ENCODE data around the gene OR7D2. TPM values are rescaled to one million over a fixed set of nuclear protein-coding genes. Genes with fewer than 3 reads are reported as not detected.
A peak's percentile ranks its signal among the peaks of the same experiment; 100 is the strongest.

OR7D2 gene
- 1 to 10 TPM in 1 of 8 experiments, under 1 TPM in 5, not detected in 2; 0.04 to 1.9 (median 0.27) TPM for total RNA-seq

- H3K27ac ChIP-seq, result no peak within 1 kb of the TSS
- in situ Hi-C loops (cut with MboI; ENCODE audit: low pct_unique_long_range_greater_than_20kb in 2 of 9, low sequenced_read_pairs in 9 of 9, unreplicated experiment in 9 of 9), result no loop called here
- 10 to 61% (median 43%) methylated on average over 1 to 3 of the region's 4 CpGs; no CpG with 5 or more reads in 2 of the 10 experiments for WGBS, 10 experiments
- no peak within 1 kb of the TSS for H3K4me3 ChIP-seq
- peak in 2 of 8 experiments; percentile 21 to 25 for ATAC-seq (replicated peaks in 6 of 8)
- H3K4me1 ChIP-seq (replicated peaks in 1 of 2), result no peaks in the 10 kb centered on the region
Measured at GRCh38 chr19:9178901-9179300, at the start of gene OR7D2. Gene OR7D2 (plus strand): TSS chr19:9178979. CDS start chr19:9185782, 6,803 bp downstream.

GRCh38 chr19:9130965-9131364 lies 47.8 kb upstream of the OR7D2 start:
- WGBS, 10 experiments, result 0 to 83% (median 37%) methylated on average over 1 of the region's 1 CpG; no CpG with 5 or more reads in 6 of the 10 experiments
- no peaks in the 10 kb centered on the region for H3K4me1 ChIP-seq (replicated peaks in 1 of 2)
- no peak overlapping the region for H3K4me3 ChIP-seq
- H3K27ac ChIP-seq, result no peak overlapping the region
- in situ Hi-C loops (cut with MboI; ENCODE audit: low pct_unique_long_range_greater_than_20kb in 2 of 9, low sequenced_read_pairs in 9 of 9, unreplicated experiment in 9 of 9), result loop anchor here in 2 of 9 experiments (25.0 kb wide), 2 partner anchors 306 to 681 kb away; partner anchors contain the start of genes FBXL12 (in 1 of the 2) and ZNF266 (in 1 of the 2)
- no peak for ATAC-seq (replicated peaks in 6 of 8)

GRCh38 chr19:9132422-9132821 lies 46.4 kb upstream of the OR7D2 start:
- no peaks in the 10 kb centered on the region for H3K4me1 ChIP-seq (replicated peaks in 1 of 2)
- no peak for ATAC-seq (replicated peaks in 6 of 8)
- in situ Hi-C loops (cut with MboI; ENCODE audit: low pct_unique_long_range_greater_than_20kb in 2 of 9, low sequenced_read_pairs in 9 of 9, unreplicated experiment in 9 of 9), result loop anchor here in 2 of 9 experiments (25.0 kb wide), 2 partner anchors 305 to 680 kb away; partner anchors contain the start of genes FBXL12 (in 1 of the 2) and ZNF266 (in 1 of the 2)
- WGBS, 10 experiments, result 42 to 69% (median 57%) methylated on average over 2 to 3 of the region's 5 CpGs; no CpG with 5 or more reads in 6 of the 10 experiments
- H3K4me3 ChIP-seq, result no peak overlapping the region
- no peak overlapping the region for H3K27ac ChIP-seq

DNA sequence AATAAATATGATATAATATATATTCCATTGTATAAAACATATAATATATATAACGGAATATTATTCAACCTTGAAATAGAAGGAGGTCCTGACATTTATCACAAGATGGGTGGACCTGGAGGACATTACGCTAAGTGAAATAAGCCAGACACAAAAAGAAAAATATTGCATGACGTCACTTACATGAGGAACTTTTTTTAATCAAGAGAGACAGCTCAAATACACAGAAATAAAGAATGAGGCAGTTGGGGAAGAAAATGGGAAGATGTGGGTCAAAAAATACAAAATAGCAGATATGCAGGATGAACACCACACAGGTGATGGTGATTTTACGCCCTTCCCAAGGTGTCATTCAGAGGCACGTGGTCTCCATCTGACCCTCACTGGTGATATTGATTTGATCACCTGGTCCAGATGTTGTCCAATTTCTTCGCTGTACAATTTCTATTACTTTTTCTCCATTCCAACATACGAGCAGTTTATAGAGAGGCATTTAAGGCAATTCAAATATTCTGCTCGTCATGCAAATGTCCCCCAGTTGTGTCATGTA lies 39.1 kb upstream of the OR7D2 start:
- peak overlapping the region; percentile 78 to 96 (median 87) for H3K4me3 ChIP-seq
- WGBS, 10 experiments, result 8 to 83% (median 41%) methylated on average over 2 to 8 of the region's 8 CpGs
- ATAC-seq (replicated peaks in 6 of 8), result peak; percentile 4 to 34 (median 12)
- H3K27ac ChIP-seq, result peak overlapping the region; percentile 85 to 90
- H3K4me1 ChIP-seq (replicated peaks in 1 of 2), result peaks cover 0 to 4% of the 10 kb centered on the region in 2 donors
- in situ Hi-C loops (cut with MboI; ENCODE audit: low pct_unique_long_range_greater_than_20kb in 2 of 9, low sequenced_read_pairs in 9 of 9, unreplicated experiment in 9 of 9), result loop anchor here in 2 of 9 experiments (25.0 kb wide), 2 partner anchors 298 to 673 kb away; partner anchors contain the start of genes FBXL12 (in 1 of the 2) and ZNF266 (in 1 of the 2)

DNA sequence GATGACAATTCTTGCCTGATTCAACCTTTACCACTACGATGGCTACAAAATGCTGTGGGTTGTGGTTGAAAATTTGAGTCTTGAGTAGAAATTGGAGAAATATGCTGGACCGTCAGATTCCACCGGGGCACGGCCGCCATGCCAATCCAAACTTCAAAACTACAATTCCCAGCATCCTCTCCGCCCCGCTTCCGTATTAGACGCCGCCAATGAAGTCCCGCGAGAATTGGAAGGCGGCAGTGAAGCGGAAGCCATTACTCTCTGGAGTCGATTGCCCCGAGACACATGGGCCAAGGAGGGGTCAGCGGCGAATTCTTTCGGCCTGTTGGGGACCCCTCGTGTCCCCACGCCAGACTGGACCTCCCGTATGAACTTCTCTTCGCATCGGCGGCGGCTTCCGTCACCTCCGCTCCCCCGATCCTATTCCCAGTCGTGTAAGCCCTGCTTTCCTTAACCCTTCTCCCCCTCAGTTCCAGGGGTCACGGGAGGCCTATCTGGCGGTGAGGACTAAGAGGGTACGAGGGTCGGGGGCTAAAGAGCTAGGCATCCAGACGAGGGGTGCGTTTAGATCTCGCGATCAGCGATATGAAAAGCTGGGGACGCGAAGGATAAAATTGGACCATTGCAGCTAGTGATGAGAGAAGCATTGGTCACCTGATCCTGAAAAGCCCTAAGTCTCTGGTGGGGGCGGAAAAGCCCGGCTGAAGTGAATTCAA lies 38.5 kb upstream of the OR7D2 start, which contains the start of gene ZNF317:
TSS of gene ZNF317 (plus strand) at position 239 of the 716 bp plus-strand sequence. CDS start 15,620 bp downstream, outside the sequence.
- in situ Hi-C loops (cut with MboI; ENCODE audit: low pct_unique_long_range_greater_than_20kb in 2 of 9, low sequenced_read_pairs in 9 of 9, unreplicated experiment in 9 of 9), result loop anchor here in 2 of 9 experiments (25.0 kb wide), 2 partner anchors 297 to 672 kb away; partner anchors contain the start of genes FBXL12 (in 1 of the 2) and ZNF266 (in 1 of the 2)
- whole genome bisulfite sequencing, 10 experiments, result 0 to 3% (median 0%) methylated on average over 1 to 20 of the region's 43 CpGs; no CpG with 5 or more reads in 1 of the 10 experiments
- peaks cover 0 to 4% of the 10 kb centered on the region in 2 donors for H3K4me1 ChIP-seq (replicated peaks in 1 of 2)
- peak within 1 kb of the TSS; percentile 85 to 90 for H3K27ac ChIP-seq
- H3K4me3 ChIP-seq, result peak within 1 kb of the TSS; percentile 78 to 96 (median 87)
- peak; percentile 94 to 99 (median 98) for ATAC-seq (replicated peaks in 6 of 8)

DNA sequence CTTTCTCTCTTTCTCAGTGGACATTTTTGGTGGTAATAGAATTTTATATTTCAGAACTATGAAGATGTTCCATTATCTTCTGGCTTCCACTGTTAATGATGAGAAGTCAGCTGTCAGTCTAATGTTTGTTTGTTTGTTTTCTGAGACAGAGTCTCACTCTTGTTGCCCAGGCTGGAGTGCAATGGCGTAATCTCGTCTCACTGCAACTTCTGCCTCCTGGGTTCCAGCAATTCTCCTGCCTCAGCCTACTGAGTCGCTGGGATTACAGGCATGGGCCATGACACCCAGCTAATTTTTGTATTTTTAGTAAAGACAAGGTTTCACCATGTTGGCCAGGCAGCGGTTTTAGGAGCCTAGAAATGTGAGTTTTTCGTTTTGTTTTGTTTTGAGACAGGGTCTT lies 33.9 kb upstream of the OR7D2 start:
- in situ Hi-C loops (cut with MboI; ENCODE audit: low pct_unique_long_range_greater_than_20kb in 2 of 9, low sequenced_read_pairs in 9 of 9, unreplicated experiment in 9 of 9), result loop anchor here in 2 of 9 experiments (25.0 kb wide), 2 partner anchors 292 to 667 kb away; partner anchors contain the start of genes FBXL12 (in 1 of the 2) and ZNF266 (in 1 of the 2)
- H3K4me1 ChIP-seq (replicated peaks in 1 of 2), result peaks cover 0 to 4% of the 10 kb centered on the region in 2 donors
- ATAC-seq (replicated peaks in 6 of 8), result no peak
- 17 to 100% (median 97%) methylated on average over 1 to 5 of the region's 5 CpGs; no CpG with 5 or more reads in 2 of the 10 experiments for WGBS, 10 experiments
- H3K27ac ChIP-seq, result no peak overlapping the region
- H3K4me3 ChIP-seq, result no peak overlapping the region

DNA sequence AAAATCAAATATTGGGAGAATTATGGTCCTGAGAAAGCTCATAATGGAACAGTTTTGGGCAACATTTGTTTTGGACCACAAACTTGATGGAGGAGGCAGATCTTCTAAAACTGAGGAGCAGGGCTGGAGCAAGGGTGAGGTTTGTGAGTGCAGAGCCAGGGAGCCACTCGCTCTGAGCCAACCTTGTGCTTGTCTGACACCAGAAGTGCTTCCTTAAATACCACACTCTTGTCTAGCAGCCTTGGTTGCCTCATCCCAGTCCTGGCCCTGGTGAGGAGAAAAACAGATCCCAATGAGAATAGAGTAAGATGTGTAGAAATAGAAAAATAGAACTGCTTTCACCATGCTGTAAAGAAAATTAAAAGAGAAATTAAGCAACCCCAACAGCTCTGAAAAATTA lies 31.9 kb upstream of the OR7D2 start:
- in situ Hi-C loops (cut with MboI; ENCODE audit: low pct_unique_long_range_greater_than_20kb in 2 of 9, low sequenced_read_pairs in 9 of 9, unreplicated experiment in 9 of 9), result loop anchor here in 2 of 9 experiments (25.0 kb wide), 2 partner anchors 290 to 665 kb away; partner anchors contain the start of genes FBXL12 (in 1 of the 2) and ZNF266 (in 1 of the 2)
- H3K27ac ChIP-seq, result no peak overlapping the region
- H3K4me1 ChIP-seq (replicated peaks in 1 of 2), result no peaks in the 10 kb centered on the region
- 80 to 100% methylated on average over 1 of the region's 1 CpG; no CpG with 5 or more reads in 8 of the 10 experiments for WGBS, 10 experiments
- H3K4me3 ChIP-seq, result no peak overlapping the region
- ATAC-seq (replicated peaks in 6 of 8), result no peak

DNA sequence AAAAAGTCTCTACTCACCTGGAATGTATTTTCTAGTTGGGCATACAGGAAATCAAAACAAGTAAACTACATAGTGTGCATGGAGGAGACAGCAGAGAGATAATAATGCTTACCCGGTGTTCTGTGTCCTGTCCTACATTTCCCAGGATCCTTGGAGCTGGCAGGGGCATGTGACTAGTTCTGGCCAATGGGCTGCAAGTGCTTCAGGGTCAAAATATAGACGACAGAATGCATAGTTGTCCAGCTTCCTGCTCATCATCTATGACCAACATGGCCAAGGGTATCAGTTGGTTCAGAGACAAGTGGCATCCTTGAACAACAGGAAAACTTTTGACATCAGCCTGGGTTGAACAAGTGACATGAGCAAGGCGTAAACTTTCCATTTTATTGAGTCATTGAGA lies 30.1 kb upstream of the OR7D2 start:
- in situ Hi-C loops (cut with MboI; ENCODE audit: low pct_unique_long_range_greater_than_20kb in 2 of 9, low sequenced_read_pairs in 9 of 9, unreplicated experiment in 9 of 9), result loop anchor here in 2 of 9 experiments (25.0 kb wide), 2 partner anchors 289 to 664 kb away; partner anchors contain the start of genes FBXL12 (in 1 of the 2) and ZNF266 (in 1 of the 2)
- Histone ChIP-seq H3K27ac (no peak overlapping the region), H3K4me1 (replicated peaks in 1 of 2) (no peaks in the 10 kb centered on the region), H3K4me3 (no peak overlapping the region)
- WGBS, 10 experiments, result 90 to 100% (median 100%) methylated on average over 1 to 3 of the region's 3 CpGs; no CpG with 5 or more reads in 1 of the 10 experiments
- no peak for ATAC-seq (replicated peaks in 6 of 8)

GRCh38 chr19:9149997-9150396 lies 28.8 kb upstream of the OR7D2 start:
- no peak overlapping the region for H3K4me3 ChIP-seq
- in situ Hi-C loops (cut with MboI; ENCODE audit: low pct_unique_long_range_greater_than_20kb in 2 of 9, low sequenced_read_pairs in 9 of 9, unreplicated experiment in 9 of 9), result loop anchor here in 2 of 9 experiments (25.0 kb wide), 2 partner anchors 287 to 662 kb away; partner anchors contain the start of genes FBXL12 (in 1 of the 2) and ZNF266 (in 1 of the 2)
- H3K4me1 ChIP-seq (replicated peaks in 1 of 2), result no peaks in the 10 kb centered on the region
- 50 to 100% (median 100%) methylated on average over 1 to 4 of the region's 4 CpGs; no CpG with 5 or more reads in 2 of the 10 experiments for WGBS, 10 experiments
- no peak for ATAC-seq (replicated peaks in 6 of 8)
- H3K27ac ChIP-seq, result no peak overlapping the region

DNA sequence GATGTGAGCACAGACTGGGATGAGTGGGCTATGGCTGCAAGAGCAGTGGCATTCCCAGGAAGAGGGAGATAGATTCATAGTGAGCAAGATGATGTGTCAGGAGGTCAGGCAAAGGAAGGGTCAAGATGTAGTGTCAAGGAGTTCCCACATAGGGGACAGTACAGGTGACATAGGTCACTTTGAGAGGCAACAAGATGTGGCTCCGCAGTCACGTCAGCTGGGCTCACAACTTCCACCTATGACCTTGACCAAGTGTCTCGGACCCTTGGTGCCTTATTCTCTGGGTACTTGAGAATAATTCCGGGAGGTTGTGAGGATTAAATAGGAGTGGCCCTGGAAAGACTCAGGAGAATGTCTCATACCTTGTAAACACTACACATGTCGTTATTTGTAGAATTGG lies 28.1 kb upstream of the OR7D2 start:
- WGBS, 10 experiments, result 90 to 100% (median 98%) methylated on average over 1 to 5 of the region's 5 CpGs; no CpG with 5 or more reads in 2 of the 10 experiments
- no peaks in the 10 kb centered on the region for H3K4me1 ChIP-seq (replicated peaks in 1 of 2)
- no peak overlapping the region for H3K27ac ChIP-seq
- ATAC-seq (replicated peaks in 6 of 8), result no peak
- in situ Hi-C loops (cut with MboI; ENCODE audit: low pct_unique_long_range_greater_than_20kb in 2 of 9, low sequenced_read_pairs in 9 of 9, unreplicated experiment in 9 of 9), result no loop called here
- no peak overlapping the region for H3K4me3 ChIP-seq

- in situ Hi-C loops (cut with MboI; ENCODE audit: low pct_unique_long_range_greater_than_20kb in 2 of 9, low sequenced_read_pairs in 9 of 9, unreplicated experiment in 9 of 9), result no loop called here
Measured at GRCh38 chr19:9151367-9151766, 27.4 kb upstream of the OR7D2 start.

DNA sequence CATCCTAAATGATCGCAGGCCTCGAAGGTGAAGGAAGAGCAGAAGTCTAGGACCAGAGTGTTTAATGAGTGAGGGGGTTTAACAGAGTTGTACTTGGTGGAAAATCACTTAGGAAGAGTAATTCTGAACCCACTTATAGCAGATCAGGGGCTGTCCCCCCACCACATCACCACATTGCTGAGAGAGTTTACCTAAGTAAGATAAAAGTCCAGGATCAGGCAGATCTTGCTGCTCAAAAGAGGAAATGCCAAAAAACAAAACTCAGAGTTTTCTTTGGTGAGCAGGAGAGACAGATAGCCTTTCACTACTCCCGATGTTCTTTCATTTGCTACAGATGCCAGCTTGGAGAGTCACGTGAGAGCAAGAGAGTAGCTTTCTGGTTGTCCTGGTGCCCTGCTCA lies 23.2 kb upstream of the OR7D2 start:
- no peak overlapping the region for H3K27ac ChIP-seq
- 86 to 100% (median 95%) methylated on average over 2 to 4 of the region's 4 CpGs for WGBS, 10 experiments
- H3K4me1 ChIP-seq (replicated peaks in 1 of 2), result no peaks in the 10 kb centered on the region
- in situ Hi-C loops (cut with MboI; ENCODE audit: low pct_unique_long_range_greater_than_20kb in 2 of 9, low sequenced_read_pairs in 9 of 9, unreplicated experiment in 9 of 9), result no loop called here
- ATAC-seq (replicated peaks in 6 of 8), result no peak
- no peak overlapping the region for H3K4me3 ChIP-seq

More at GRCh38 chr19:9151367-9151766, 27.4 kb upstream of the OR7D2 start:
- Histone ChIP-seq H3K4me1 (replicated peaks in 1 of 2) (no peaks in the 10 kb centered on the region), H3K4me3 (no peak overlapping the region), H3K27ac (no peak overlapping the region)
- 80 to 100% (median 97%) methylated on average over 2 to 5 of the region's 5 CpGs; no CpG with 5 or more reads in 1 of the 10 experiments for WGBS, 10 experiments
- ATAC-seq (replicated peaks in 6 of 8), result no peak
